Astrocyte (in vitro differentiated cells and primary cell): ENCODE results near the gene UTF1.

Experiments used
- CTCF ChIP-seq: IDR thresholded peaks from 2 replicates; pipeline ENCODE4 v1.5.1; 2011; ENCODE audit warnings: low read depth, mild to moderate bottlenecking, inconsistent platforms, low read length, moderate library complexity; ENCODE audit not compliant: insufficient read depth
- EZH2 ChIP-seq: IDR thresholded peaks from 2 replicates; pipeline ENCODE4 v1.6.1; 2012; ENCODE audit warnings: mild to moderate bottlenecking, low read length, inconsistent platforms; ENCODE audit not compliant: insufficient read depth

GRCh38 chr10:133216776-133217175 lies 13.2 kb upstream of the UTF1 start:
- TF ChIP-seq CTCF (no peak), EZH2 (no peak)
